HFF-Myc (cell line): ENCODE measurements around the gene DUS1L.

Experiments
- DNase-seq: peaks from one replicate; pipeline ENCODE4 v3.0.0-alpha.2; 2011; ENCODE audit warnings: low read depth; ENCODE audit errors: extremely low read depth
- H3K4me3 ChIP-seq: replicated peaks from 2 replicates; pipeline ENCODE4 v1.5.1; 2011; ENCODE audit warnings: low read depth, mild to moderate bottlenecking, control low read depth, low read length
- CTCF ChIP-seq: IDR thresholded peaks from 2 replicates; pipeline ENCODE4 v1.5.1; 2012; ENCODE audit warnings: mild to moderate bottlenecking, low read depth, low read length, control low read depth; ENCODE audit errors: missing control alignments

Gene DUS1L

GRCh38 chr17:82062076-82062983 lies 3.3 kb downstream of the DUS1L start:
- no peak overlapping the region for H3K4me3 ChIP-seq
- DNase-seq = no peak
- no peak for TF ChIP-seq CTCF

- no peak for TF ChIP-seq CTCF
- no peak for DNase-seq
- H3K4me3 ChIP-seq = no peak overlapping the region
Observed at GRCh38 chr17:82061047-82061925, 4.3 kb downstream of the DUS1L start.

GRCh38 chr17:82060614-82061013 lies 5.0 kb downstream of the DUS1L start:
- DNase-seq = no peak
- H3K4me3 ChIP-seq = no peak overlapping the region
- TF ChIP-seq CTCF = no peak

- no peak for TF ChIP-seq CTCF
- no peak for DNase-seq
- no peak overlapping the region for H3K4me3 ChIP-seq
Observed at GRCh38 chr17:82060001-82060380, 5.6 kb downstream of the DUS1L start.

- no peak for DNase-seq
- H3K4me3 ChIP-seq = no peak overlapping the region
- no peak for TF ChIP-seq CTCF
Observed at GRCh38 chr17:82059272-82060000, 6.2 kb downstream of the DUS1L start.

- no peak overlapping the region for H3K4me3 ChIP-seq
- DNase-seq = no peak
- TF ChIP-seq CTCF = no peak
Observed at GRCh38 chr17:82058855-82059249, 6.8 kb downstream of the DUS1L start.
